ENCODE measurements around the gene TSSK2. TPM values are rescaled to one million over a fixed set of nuclear protein-coding genes. Genes with fewer than 3 reads are reported as not detected.

TSSK2 gene
- polyA plus RNA-seq, 2 donors: 0.05 to 0.06 TPM

DNA sequence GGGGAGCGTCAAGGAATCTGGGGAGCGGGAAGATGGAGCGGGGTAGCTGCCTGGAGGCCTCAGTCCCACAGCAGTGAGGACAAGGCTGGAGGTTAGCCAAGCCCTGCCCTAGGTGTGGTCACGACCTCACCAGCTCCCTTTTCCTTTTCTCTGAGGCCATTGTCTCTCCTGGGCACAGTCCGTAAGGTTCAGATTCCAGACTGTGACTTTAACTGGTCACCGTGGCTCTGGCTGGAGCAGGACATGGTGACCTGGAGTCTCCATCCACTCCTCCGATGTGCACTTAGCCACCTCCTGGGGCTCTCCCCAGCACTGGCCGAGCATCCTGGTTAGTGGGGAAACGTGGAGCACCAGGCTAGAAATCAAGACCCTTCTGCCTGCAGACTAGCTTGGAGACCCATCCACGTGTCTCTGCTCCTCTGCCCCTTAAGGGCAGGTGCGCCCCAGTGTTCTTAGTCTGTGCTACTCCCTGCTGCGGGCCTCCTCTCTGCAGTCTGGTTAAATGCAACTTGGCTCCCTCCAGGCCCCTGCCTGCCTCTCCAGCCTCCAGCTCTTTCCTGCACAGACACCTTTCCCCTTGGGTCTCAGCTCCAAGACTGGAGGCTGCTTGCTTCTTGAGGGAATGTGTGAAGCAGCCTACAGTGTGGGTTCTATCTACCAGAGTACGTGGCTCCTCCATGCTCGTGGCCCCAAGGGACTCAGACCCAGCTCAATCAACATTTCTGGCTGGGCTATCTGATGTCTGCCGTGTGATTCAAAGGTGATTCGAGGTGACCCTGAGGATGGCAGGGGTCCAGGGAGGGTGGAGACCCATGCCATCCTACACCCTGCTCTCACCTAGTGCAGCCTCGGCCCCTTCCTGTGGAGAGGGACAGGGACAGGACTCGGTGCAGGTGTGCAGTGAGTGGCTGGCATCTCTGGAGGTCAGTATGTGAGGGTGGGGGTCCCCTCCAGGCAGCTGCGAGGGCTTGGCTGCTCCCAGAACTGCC, 42.2 kb downstream of the TSSK2 start:
- peaks cover 0 to 7% of the 10 kb centered on the region in 2 donors for H3K36me3 ChIP-seq (ENCODE audit: control insufficient read depth in 2 of 2, insufficient read depth in 2 of 2, low read length in 1 of 2)
- WGBS, 2 donors: 58 to 65% methylated on average over 19 of the region's 19 CpGs
- peaks cover 0 to 53% of the 10 kb centered on the region in 2 donors for H3K4me1 ChIP-seq (ENCODE audit: control insufficient read depth in 2 of 2, insufficient read depth in 2 of 2, low read length in 1 of 2)
- H3K4me3 ChIP-seq (ENCODE audit: low read depth in 1 of 2, low read length in 2 of 2): no peak overlapping the region
- H3K27ac ChIP-seq (ENCODE audit: low read depth in 2 of 2, low read length in 1 of 2): no peak overlapping the region
- no peaks in the 10 kb centered on the region for H3K9me3 ChIP-seq (ENCODE audit: control insufficient read depth in 2 of 2, insufficient read depth in 1 of 2, low read depth in 1 of 2, low read length in 1 of 2)
- peaks cover 0 to 7% of the 10 kb centered on the region in 2 donors for H3K27me3 ChIP-seq (ENCODE audit: control insufficient read depth in 1 of 2, insufficient read depth in 2 of 2, low read length in 2 of 2)

DNA sequence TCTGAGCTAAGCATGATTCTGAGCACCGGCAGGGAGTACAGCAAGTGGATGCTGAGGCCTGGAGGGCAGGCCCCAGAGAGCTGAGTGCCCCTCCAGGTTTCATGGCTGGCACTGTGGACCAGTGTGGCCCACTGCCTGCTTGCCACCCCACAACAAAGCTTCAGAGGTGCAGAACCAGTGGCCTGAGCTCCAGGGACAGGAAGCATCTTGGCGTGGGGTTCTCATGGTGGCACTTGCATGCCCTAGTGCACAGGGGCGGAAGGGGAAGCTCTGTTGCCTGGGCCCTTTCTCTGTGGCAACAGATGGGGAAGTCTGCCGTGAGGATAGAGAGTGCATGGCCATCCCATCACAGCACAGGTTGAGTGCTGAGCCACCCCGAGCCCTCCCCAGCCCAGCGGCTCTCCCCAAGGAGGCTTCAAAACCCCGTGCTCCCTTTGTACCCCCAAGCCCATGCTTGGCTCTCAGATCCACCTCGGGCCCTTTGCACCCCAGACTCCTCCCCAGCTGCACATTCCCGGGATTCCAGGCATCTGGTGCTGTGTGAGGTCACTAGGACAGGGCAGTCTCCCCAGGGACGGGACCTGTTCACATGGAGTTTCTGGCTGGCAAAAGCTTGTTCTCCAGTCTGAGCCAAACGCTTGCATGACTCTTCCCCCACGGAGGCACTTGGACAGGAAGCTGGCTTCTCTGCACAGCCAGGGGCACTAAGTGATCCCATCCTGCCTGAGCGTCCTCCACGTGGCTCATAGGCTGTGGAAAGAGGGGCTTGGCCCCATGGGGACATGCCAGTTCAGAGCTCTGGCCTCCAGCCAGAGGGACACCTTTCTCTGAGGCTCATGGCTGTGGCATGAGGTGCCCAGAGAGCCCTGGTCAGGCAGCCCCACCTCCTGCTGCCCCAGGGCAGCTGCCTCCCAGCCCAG, 43.3 kb downstream of the TSSK2 start:
- no peak overlapping the region for H3K27ac ChIP-seq (ENCODE audit: low read depth in 2 of 2, low read length in 1 of 2)
- H3K4me1 ChIP-seq (ENCODE audit: control insufficient read depth in 2 of 2, insufficient read depth in 2 of 2, low read length in 1 of 2): peaks cover 0 to 56% of the 10 kb centered on the region in 2 donors
- H3K36me3 ChIP-seq (ENCODE audit: control insufficient read depth in 2 of 2, insufficient read depth in 2 of 2, low read length in 1 of 2): peaks cover 0 to 7% of the 10 kb centered on the region in 2 donors
- 42 to 43% methylated on average over 14 of the region's 14 CpGs for WGBS, 2 donors
- H3K27me3 ChIP-seq (ENCODE audit: control insufficient read depth in 1 of 2, insufficient read depth in 2 of 2, low read length in 2 of 2): peaks cover 0 to 4% of the 10 kb centered on the region in 2 donors
- H3K4me3 ChIP-seq (ENCODE audit: low read depth in 1 of 2, low read length in 2 of 2): no peak overlapping the region
- H3K9me3 ChIP-seq (ENCODE audit: control insufficient read depth in 2 of 2, insufficient read depth in 1 of 2, low read depth in 1 of 2, low read length in 1 of 2): no peaks in the 10 kb centered on the region

DNA sequence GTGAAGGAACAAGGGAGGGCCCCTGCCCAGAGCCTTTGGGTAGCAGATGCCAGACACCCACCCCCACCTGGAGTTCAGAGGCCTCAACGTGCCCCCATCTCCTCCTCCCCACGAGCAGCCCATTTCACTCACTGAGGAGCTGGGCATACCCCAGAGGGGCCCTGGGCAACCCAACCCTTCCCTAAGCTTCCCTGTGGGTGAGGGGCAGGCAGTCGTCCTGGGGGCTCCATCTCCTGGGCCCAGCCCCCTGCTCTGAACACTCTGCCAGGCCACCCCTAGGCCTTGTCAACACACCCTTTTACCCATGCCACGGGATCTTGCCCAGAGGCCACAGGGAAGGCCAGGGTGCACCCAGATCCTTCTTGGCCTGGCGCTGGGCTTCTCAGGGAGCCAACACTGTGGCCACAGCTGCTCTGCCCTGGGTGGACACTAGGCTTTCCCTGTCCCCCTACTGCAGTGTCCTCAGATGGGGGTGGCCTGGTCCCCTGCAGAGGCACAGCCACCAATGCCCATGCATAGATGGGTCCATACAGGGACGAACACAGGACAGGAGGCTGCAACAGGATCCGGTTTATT, 44.0 kb downstream of the TSSK2 start:
- Histone ChIP-seq H3K4me1 (ENCODE audit: control insufficient read depth in 2 of 2, insufficient read depth in 2 of 2, low read length in 1 of 2) (peaks cover 0 to 50% of the 10 kb centered on the region in 2 donors), H3K9me3 (ENCODE audit: control insufficient read depth in 2 of 2, insufficient read depth in 1 of 2, low read depth in 1 of 2, low read length in 1 of 2) (no peaks in the 10 kb centered on the region), H3K27ac (ENCODE audit: low read depth in 2 of 2, low read length in 1 of 2) (no peak overlapping the region), H3K27me3 (ENCODE audit: control insufficient read depth in 1 of 2, insufficient read depth in 2 of 2, low read length in 2 of 2) (no peaks in the 10 kb centered on the region), H3K4me3 (ENCODE audit: low read depth in 1 of 2, low read length in 2 of 2) (no peak overlapping the region), H3K36me3 (ENCODE audit: control insufficient read depth in 2 of 2, insufficient read depth in 2 of 2, low read length in 1 of 2) (peaks cover 0 to 7% of the 10 kb centered on the region in 2 donors)
- 59 to 62% methylated on average over 7 of the region's 7 CpGs for whole genome bisulfite sequencing, 2 donors

DNA sequence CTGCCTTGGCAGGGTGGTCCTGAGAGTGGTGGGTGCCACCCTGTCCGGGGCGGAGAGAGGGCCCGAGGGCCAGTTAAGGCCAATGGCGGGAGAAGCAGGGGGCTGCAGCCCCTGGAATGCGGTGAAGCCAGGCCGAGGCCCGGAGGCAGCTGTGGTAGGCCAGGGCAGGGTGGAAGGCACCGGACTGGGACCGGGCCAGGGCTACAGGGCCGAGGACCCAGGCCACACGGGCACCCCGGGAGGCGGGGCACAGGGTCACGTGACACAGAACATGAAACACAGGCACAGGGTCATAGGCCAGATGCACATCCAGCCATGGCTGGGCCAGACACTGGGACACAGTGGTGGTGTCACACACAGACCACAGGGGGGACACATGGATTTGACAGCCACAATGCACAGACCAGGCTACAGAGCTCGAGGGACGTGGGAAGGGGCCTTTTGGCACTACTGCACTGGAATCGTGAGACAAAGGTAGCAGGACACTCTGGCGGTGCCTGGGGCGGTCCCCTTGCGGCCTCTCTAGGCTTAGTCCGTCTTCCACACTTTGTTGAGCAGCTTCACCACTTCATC, 44.6 kb downstream of the TSSK2 start:
- peaks cover 0 to 47% of the 10 kb centered on the region in 2 donors for H3K4me1 ChIP-seq (ENCODE audit: control insufficient read depth in 2 of 2, insufficient read depth in 2 of 2, low read length in 1 of 2)
- H3K27me3 ChIP-seq (ENCODE audit: control insufficient read depth in 1 of 2, insufficient read depth in 2 of 2, low read length in 2 of 2): no peaks in the 10 kb centered on the region
- no peak overlapping the region for H3K27ac ChIP-seq (ENCODE audit: low read depth in 2 of 2, low read length in 1 of 2)
- H3K4me3 ChIP-seq (ENCODE audit: low read depth in 1 of 2, low read length in 2 of 2): no peak overlapping the region
- peaks cover 0 to 7% of the 10 kb centered on the region in 2 donors for H3K36me3 ChIP-seq (ENCODE audit: control insufficient read depth in 2 of 2, insufficient read depth in 2 of 2, low read length in 1 of 2)
- WGBS, 2 donors: 71 to 77% methylated on average over 21 of the region's 21 CpGs
- H3K9me3 ChIP-seq (ENCODE audit: control insufficient read depth in 2 of 2, insufficient read depth in 1 of 2, low read depth in 1 of 2, low read length in 1 of 2): no peaks in the 10 kb centered on the region

DNA sequence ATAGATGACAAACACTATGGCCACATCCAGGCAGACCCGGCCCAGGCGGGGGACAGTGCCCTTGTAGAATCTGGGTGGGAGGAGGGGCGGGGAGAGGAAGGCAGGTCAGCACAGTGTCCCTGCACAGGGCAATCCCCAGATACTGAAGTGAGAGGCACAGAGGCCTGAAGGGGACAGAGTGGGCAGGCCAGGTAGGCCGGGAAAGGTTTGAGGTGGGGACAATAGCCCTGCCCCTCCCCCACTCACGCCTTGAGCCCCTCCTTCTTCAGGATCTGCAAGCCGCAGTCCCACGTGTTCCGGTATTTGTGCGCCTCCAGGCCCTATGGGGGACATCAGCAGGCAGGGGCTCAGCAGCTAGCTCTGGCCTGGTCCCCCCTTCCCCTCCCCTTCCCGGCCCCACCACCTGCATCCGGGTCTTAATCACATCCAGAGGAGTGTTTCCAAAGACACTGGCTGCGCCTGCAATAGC, 45.1 kb downstream of the TSSK2 start:
- Histone ChIP-seq H3K27ac (ENCODE audit: low read depth in 2 of 2, low read length in 1 of 2) (no peak overlapping the region), H3K9me3 (ENCODE audit: control insufficient read depth in 2 of 2, insufficient read depth in 1 of 2, low read depth in 1 of 2, low read length in 1 of 2) (no peaks in the 10 kb centered on the region), H3K4me1 (ENCODE audit: control insufficient read depth in 2 of 2, insufficient read depth in 2 of 2, low read length in 1 of 2) (peaks cover 0 to 41% of the 10 kb centered on the region in 2 donors), H3K27me3 (ENCODE audit: control insufficient read depth in 1 of 2, insufficient read depth in 2 of 2, low read length in 2 of 2) (no peaks in the 10 kb centered on the region), H3K4me3 (ENCODE audit: low read depth in 1 of 2, low read length in 2 of 2) (no peak overlapping the region), H3K36me3 (ENCODE audit: control insufficient read depth in 2 of 2, insufficient read depth in 2 of 2, low read length in 1 of 2) (peaks cover 0 to 7% of the 10 kb centered on the region in 2 donors)
- WGBS, 2 donors: 63 to 70% methylated on average over 12 of the region's 12 CpGs

DNA sequence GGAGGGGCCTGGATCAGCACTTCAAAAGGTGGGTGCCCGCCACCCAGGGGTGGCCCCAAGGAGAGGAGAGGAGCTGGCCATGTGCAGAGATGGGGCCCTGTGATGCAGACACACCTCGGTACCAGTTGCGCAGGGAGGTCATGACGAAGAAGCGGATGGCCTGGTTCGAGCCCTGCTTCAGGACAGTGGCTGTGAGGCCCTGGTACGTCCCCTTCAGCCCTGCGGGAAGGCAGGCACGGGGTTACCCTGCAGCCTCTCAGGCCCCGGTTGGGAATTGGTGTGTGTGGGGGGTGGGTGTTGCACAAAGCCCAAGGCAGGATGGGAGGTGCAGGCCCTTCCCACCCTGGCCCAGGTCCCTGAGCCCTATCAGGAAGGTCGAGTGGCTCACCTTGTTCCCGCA, 45.6 kb downstream of the TSSK2 start:
- H3K4me3 ChIP-seq (ENCODE audit: low read depth in 1 of 2, low read length in 2 of 2): no peak overlapping the region
- H3K27ac ChIP-seq (ENCODE audit: low read depth in 2 of 2, low read length in 1 of 2): no peak overlapping the region
- H3K27me3 ChIP-seq (ENCODE audit: control insufficient read depth in 1 of 2, insufficient read depth in 2 of 2, low read length in 2 of 2): no peaks in the 10 kb centered on the region
- peaks cover 0 to 7% of the 10 kb centered on the region in 2 donors for H3K36me3 ChIP-seq (ENCODE audit: control insufficient read depth in 2 of 2, insufficient read depth in 2 of 2, low read length in 1 of 2)
- H3K9me3 ChIP-seq (ENCODE audit: control insufficient read depth in 2 of 2, insufficient read depth in 1 of 2, low read depth in 1 of 2, low read length in 1 of 2): no peaks in the 10 kb centered on the region
- WGBS, 2 donors: 76 to 77% methylated on average over 12 of the region's 12 CpGs
- peaks cover 0 to 41% of the 10 kb centered on the region in 2 donors for H3K4me1 ChIP-seq (ENCODE audit: control insufficient read depth in 2 of 2, insufficient read depth in 2 of 2, low read length in 1 of 2)

DNA sequence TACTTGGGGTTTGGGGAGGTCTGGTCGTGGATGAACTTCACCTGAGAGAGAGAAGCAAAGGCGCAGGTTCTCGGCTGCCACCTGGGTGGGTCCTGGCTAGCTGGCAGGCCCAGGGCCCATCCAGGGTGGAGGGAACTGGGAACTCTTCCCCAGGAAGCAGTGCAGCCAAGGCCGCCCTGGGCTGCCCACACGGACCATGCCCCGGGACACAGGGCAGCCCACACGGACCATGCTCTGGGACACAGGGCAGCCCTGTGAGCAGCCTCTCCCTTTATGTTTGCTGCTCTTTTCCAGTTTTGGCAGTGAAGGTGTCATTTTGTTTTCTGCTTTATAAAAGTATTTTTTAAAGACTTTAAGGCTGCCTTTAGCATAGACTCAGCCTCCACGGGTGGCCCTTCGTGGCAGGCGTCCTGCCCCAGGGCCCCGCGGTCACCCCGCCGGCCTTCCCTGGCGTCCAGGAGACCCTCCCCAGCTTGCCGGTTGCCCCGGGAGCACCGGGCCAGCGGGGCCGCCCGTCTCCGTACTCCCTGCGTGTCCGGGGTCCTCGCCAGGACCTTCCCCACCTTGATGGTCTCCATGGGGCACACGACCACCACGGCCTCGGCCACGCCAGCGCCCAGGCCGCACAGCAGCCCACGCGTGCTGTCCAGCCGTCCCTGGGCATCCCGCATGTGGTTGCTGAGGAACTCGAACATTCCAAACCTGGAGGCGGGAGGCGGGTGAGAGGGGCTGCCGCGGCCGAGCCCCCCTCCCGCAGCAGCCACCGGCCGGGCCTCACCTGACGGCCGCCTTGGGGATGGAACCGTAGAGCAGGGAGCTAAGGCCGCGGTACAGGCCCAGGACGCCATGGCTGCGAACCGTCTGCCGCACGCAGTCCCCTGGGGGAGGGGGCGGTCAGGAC, 46.3 kb downstream of the TSSK2 start:
- Histone ChIP-seq H3K9me3 (ENCODE audit: control insufficient read depth in 2 of 2, insufficient read depth in 1 of 2, low read depth in 1 of 2, low read length in 1 of 2) (no peaks in the 10 kb centered on the region), H3K4me1 (ENCODE audit: control insufficient read depth in 2 of 2, insufficient read depth in 2 of 2, low read length in 1 of 2) (peaks cover 0 to 37% of the 10 kb centered on the region in 2 donors), H3K27ac (ENCODE audit: low read depth in 2 of 2, low read length in 1 of 2) (peak overlapping the region; percentile 91 to 94), H3K36me3 (ENCODE audit: control insufficient read depth in 2 of 2, insufficient read depth in 2 of 2, low read length in 1 of 2) (peaks cover 0 to 7% of the 10 kb centered on the region in 2 donors), H3K4me3 (ENCODE audit: low read depth in 1 of 2, low read length in 2 of 2) (peak overlapping the region; percentile 67 to 86), H3K27me3 (ENCODE audit: control insufficient read depth in 1 of 2, insufficient read depth in 2 of 2, low read length in 2 of 2) (no peaks in the 10 kb centered on the region)
- WGBS, 2 donors: 20 to 22% methylated on average over 55 of the region's 55 CpGs

DNA sequence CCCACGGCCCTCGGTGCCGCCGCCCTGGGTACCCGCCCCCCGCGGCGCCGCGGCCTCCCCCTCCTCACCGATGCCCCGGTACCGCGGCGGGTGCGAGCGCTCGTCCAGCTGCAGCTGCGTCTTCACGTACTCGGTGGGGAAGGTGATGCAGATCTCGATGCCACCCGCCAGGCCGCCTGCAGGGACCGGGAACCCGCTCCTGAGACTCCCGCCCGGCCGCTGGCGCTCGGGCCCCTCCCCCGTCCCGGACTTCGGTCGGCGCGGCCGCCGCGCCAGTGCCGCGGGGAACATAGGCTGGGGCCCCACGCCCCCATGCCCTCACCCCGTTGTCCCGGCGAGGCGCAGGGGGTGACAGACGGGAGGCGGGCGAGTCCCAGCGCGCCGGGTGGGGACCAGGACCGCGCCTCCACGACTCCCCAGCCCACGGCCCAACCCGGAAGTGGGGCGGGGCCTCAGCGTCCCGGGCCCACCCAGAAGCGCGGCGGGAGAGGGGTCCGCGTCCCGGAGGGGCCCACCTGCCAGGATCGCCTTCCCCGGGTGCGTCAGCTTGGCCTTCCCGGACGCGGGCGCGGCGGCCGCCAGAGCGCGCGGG, 47.1 kb downstream of the TSSK2 start:
- WGBS, 2 donors: 0 to 1% methylated on average over 39 to 80 of the region's 80 CpGs
- H3K4me1 ChIP-seq (ENCODE audit: control insufficient read depth in 2 of 2, insufficient read depth in 2 of 2, low read length in 1 of 2): peaks cover 0 to 30% of the 10 kb centered on the region in 2 donors

More for the DNA sequence above, 47.1 kb downstream of the TSSK2 start:
- Histone ChIP-seq H3K36me3 (ENCODE audit: control insufficient read depth in 2 of 2, insufficient read depth in 2 of 2, low read length in 1 of 2) (peaks cover 0 to 7% of the 10 kb centered on the region in 2 donors), H3K4me3 (ENCODE audit: low read depth in 1 of 2, low read length in 2 of 2) (peak overlapping the region; percentile 67 to 86), H3K27me3 (ENCODE audit: control insufficient read depth in 1 of 2, insufficient read depth in 2 of 2, low read length in 2 of 2) (no peaks in the 10 kb centered on the region), H3K9me3 (ENCODE audit: control insufficient read depth in 2 of 2, insufficient read depth in 1 of 2, low read depth in 1 of 2, low read length in 1 of 2) (no peaks in the 10 kb centered on the region), H3K27ac (ENCODE audit: low read depth in 2 of 2, low read length in 1 of 2) (peak overlapping the region; percentile 91 to 94)

Measured in esophagus (tissue), 2 donors.